Measurements from ENCODE around the gene ABCA12.

DNA sequence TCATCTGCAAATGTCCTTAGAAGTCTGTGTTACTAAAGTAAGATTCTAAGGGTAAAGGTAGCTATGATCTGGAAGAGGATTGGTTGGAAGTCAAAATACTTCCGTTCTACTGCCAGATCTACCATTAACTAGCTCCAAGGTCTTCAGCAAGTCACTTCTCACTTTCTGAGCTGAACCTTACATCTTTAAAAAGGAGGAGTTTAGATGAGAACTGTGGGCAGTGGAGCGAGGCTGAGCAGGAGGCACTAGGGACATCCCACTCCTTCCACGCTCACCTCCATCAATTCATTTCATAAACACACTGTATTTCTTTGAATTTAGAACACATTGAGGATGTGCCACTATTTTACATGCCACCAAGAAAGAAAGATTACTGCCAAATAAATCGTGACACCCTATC, 143.0 kb downstream of the ABCA12 start:
- TF ChIP-seq, protein P1, sequence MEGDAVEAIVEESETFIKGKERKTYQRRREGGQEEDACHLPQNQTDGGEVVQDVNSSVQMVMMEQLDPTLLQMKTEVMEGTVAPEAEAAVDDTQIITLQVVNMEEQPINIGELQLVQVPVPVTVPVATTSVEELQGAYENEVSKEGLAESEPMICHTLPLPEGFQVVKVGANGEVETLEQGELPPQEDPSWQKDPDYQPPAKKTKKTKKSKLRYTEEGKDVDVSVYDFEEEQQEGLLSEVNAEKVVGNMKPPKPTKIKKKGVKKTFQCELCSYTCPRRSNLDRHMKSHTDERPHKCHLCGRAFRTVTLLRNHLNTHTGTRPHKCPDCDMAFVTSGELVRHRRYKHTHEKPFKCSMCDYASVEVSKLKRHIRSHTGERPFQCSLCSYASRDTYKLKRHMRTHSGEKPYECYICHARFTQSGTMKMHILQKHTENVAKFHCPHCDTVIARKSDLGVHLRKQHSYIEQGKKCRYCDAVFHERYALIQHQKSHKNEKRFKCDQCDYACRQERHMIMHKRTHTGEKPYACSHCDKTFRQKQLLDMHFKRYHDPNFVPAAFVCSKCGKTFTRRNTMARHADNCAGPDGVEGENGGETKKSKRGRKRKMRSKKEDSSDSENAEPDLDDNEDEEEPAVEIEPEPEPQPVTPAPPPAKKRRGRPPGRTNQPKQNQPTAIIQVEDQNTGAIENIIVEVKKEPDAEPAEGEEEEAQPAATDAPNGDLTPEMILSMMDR (IDR thresholded peaks at IDR 0.05): no peak
- TF ChIP-seq POLR2A (IDR thresholded peaks at IDR 0.05): no peak
- TF ChIP-seq POLR2AphosphoS5 (IDR thresholded peaks at IDR 0.05): no peak
